HFFc6 (cell line): ENCODE results near the gene GP2. TPM values are rescaled to one million over a fixed set of nuclear protein-coding genes. Genes with fewer than 3 reads are reported as not detected.

ENCODE experiments used
- DNase-seq: peaks from one replicate; pipeline ENCODE4 v3.0.0-alpha.2; 2018
- H3K27ac Mint-ChIP-seq: 2 replicates; pipeline ENCODE4 v1.8.0; 2020; ENCODE audit warnings: mild to moderate bottlenecking, mixed read lengths
- H3K27me3 Mint-ChIP-seq: 2 replicates; pipeline ENCODE4 v1.8.0; 2021; ENCODE audit warnings: mild to moderate bottlenecking, moderate library complexity, mixed read lengths; ENCODE audit not compliant: insufficient read depth
- H3K36me3 Mint-ChIP-seq: 2 replicates; pipeline ENCODE4 v1.8.0; 2021; ENCODE audit warnings: low read depth, mixed read lengths
- H3K4me1 Mint-ChIP-seq: 2 replicates; pipeline ENCODE4 v1.8.0; 2020; ENCODE audit warnings: low read depth, mixed read lengths
- H3K4me3 Mint-ChIP-seq: 2 replicates; pipeline ENCODE4 v1.8.0; 2020; ENCODE audit warnings: mild to moderate bottlenecking, moderate library complexity, mixed read lengths
- H3K9me3 Mint-ChIP-seq: 2 replicates; pipeline ENCODE4 v1.8.0; 2020; ENCODE audit warnings: mild to moderate bottlenecking, mixed read lengths
- CTCF ChIP-seq: fragments of 200-600 bp; sonication (generic); IDR thresholded peaks from 2 replicates; pipeline ENCODE4 v1.5.0; 2021; ENCODE audit warnings: antibody characterized with exemption, mild to moderate bottlenecking
- total RNA-seq, 6 experiments: library from RNA; stranded (reverse); fragmentation: NEBNext Ultra II Directional; extraction: Animal tissue kit (Norgen Biotek cat#: 25700); gene quantifications; 2 replicates in 1 of 6; 3 replicates in 5 of 6; pipeline ENCODE4 v1.2.3, GENCODE V29; 2021

GP2 gene
- total RNA-seq, 6 experiments from 2014 or later = not detected

- 0 out of 2 replicates have a peak, but pooled peaks cover 10% of the 10 kb centered on the region for H3K36me3 Mint-ChIP-seq
- no peak for DNase-seq
- H3K27me3 Mint-ChIP-seq = peaks cover 2% of the 10 kb centered on the region; the same call in 1 of the 2 replicates
- no peaks in the 10 kb centered on the region for H3K4me1 Mint-ChIP-seq
- no peak for TF ChIP-seq CTCF
- H3K9me3 Mint-ChIP-seq = peaks cover 23% of the 10 kb centered on the region
- H3K4me3 Mint-ChIP-seq = no peak overlapping the region
- no peak overlapping the region for H3K27ac Mint-ChIP-seq
Measured at GRCh38 chr16:20334396-20334795, 7.1 kb upstream of the GP2 start.

GRCh38 chr16:20333120-20333519 lies 5.8 kb upstream of the GP2 start:
- Mint-ChIP-seq H3K4me3 (no peak overlapping the region), H3K4me1 (no peaks in the 10 kb centered on the region), H3K36me3 (0 out of 2 replicates have a peak, but pooled peaks cover 13% of the 10 kb centered on the region), H3K27ac (no peak overlapping the region), H3K27me3 (peaks cover 2% of the 10 kb centered on the region; the same call in 1 of the 2 replicates), H3K9me3 (peaks cover 32% of the 10 kb centered on the region)
- no peak for DNase-seq
- TF ChIP-seq CTCF = no peak

- H3K9me3 Mint-ChIP-seq = peaks cover 37% of the 10 kb centered on the region
- peaks cover 2% of the 10 kb centered on the region; the same call in 1 of the 2 replicates for H3K27me3 Mint-ChIP-seq
- H3K27ac Mint-ChIP-seq = no peak overlapping the region
- no peaks in the 10 kb centered on the region for H3K4me1 Mint-ChIP-seq
- 0 out of 2 replicates have a peak, but pooled peaks cover 13% of the 10 kb centered on the region for H3K36me3 Mint-ChIP-seq
- TF ChIP-seq CTCF = no peak
- no peak overlapping the region for H3K4me3 Mint-ChIP-seq
- DNase-seq = no peak
Measured at GRCh38 chr16:20332411-20332810, 5.1 kb upstream of the GP2 start.

GRCh38 chr16:20331635-20332034 lies 4.3 kb upstream of the GP2 start:
- H3K9me3 Mint-ChIP-seq = peaks cover 43% of the 10 kb centered on the region
- 0 out of 2 replicates have a peak, but pooled peaks cover 13% of the 10 kb centered on the region for H3K36me3 Mint-ChIP-seq
- no peak for TF ChIP-seq CTCF
- DNase-seq = no peak
- H3K27me3 Mint-ChIP-seq = no peaks in the 10 kb centered on the region; the same call in 1 of the 2 replicates
- no peak overlapping the region for H3K27ac Mint-ChIP-seq
- no peak overlapping the region for H3K4me3 Mint-ChIP-seq
- no peaks in the 10 kb centered on the region for H3K4me1 Mint-ChIP-seq

- Mint-ChIP-seq H3K36me3 (0 out of 2 replicates have a peak, but pooled peaks cover 13% of the 10 kb centered on the region), H3K4me3 (no peak overlapping the region), H3K4me1 (no peaks in the 10 kb centered on the region), H3K27me3 (no peaks in the 10 kb centered on the region), H3K9me3 (peaks cover 54% of the 10 kb centered on the region), H3K27ac (no peak overlapping the region)
- TF ChIP-seq CTCF = no peak
- no peak for DNase-seq
Measured at GRCh38 chr16:20329392-20330138, 2.3 kb upstream of the GP2 start.
